Non-pigmented ciliary epithelial cell (primary cell): ENCODE data around the gene TMEM116.

Experiments
- DNase-seq: peaks from one replicate; pipeline ENCODE4 v3.0.0-alpha.2; 2010; ENCODE audit warnings: low read depth

The TMEM116 gene

DNA sequence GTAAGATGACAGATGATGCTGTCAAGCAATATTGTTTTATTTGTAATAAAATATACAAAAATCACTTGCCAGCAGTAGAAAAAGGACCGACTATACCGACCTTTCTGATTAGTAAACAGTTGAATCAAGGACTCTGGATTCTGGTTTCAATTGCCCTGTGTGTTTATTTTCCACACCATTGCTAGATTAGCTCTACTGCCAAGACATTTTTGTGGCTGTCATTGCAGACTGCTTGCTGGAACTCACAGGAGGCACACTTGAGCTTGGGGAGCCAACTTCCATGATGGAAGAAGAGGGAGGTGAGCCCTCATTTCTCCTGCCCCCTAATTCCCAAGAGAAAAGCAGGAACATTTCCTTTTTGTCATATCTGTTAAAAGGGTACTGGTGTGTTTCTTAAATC lies 119.7 kb downstream of the TMEM116 start:
- no peak for DNase-seq

DNA sequence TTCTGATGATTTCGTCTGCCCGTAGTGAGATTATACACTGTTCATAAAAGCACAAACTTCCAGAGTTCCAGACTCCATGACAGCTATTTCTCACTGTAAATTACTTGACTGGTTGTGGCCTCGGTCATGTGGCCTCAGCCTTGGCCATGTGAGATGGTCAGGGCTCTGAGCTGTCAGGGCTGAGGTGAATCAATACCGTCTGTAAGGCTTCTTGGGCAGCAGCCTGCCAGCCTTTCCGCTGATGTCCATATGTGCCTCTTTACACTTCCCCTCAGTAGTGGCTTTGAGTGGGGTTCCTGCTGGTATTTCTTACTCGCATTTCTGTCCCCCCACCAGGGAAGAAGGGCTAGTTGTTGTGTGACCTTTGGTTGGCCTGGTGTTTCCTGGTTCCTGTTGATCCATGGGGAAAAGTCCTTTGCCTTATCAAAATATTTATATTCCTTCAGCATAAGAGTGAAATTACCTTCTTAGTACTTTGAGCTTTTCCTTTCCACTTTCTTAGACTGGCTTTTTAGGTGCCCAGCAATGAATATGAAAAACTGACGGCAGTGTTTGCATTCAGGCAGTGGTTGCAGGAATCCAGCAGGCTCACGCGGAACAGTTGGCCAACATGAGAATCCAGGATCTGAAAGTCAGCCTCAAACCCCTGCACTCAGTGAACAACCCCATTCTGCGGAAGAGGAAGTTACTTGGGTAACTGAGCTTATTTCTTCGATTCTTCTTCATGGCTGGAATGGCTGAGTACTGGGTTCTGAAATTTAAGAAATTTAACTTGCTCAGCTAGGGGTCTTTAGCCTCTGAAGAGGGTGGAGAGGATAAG lies 124.8 kb downstream of the TMEM116 start:
- DNase-seq = no peak

DNA sequence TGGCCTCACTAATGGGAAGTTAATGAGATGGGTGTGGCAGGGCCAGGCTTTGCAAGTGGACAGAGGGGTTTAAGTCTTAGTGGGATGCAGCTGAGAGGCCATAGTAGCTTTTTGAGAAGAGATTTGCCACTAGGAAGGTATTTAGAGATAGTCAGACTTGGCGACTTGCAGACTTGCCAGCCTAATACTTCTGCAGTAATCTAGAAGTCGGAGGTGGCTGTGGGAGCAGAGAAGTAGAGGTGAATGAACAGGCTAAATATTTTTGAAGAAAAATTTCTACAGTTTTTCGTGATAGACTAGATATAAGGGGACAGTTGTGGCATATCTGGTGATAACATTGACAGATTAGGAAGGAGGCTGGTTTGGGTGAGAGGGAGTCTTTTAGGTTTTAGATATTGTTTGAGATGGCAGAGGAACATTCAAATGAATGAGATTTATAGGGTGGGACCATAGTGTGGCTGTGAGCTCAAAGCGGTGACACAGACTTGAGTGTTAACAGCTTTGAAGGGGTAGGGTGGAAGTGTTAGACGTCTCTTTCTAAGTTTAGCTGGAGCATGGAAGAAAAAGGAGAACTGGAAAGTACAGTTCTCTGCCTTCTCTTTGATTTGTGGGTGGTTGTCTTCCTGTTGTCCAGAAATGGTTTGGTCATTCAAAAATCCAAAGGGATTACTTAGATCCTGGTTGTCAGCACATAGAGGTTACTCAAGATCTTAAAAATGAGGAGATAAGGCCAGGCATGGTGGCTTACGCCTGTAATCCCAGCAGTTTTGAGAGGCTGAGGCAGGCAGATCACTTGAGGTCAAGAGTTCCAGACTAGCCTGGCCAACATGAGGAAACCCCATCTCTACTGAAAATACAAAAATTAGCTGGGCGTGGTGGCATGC lies 126.1 kb downstream of the TMEM116 start:
- no peak for DNase-seq

DNA sequence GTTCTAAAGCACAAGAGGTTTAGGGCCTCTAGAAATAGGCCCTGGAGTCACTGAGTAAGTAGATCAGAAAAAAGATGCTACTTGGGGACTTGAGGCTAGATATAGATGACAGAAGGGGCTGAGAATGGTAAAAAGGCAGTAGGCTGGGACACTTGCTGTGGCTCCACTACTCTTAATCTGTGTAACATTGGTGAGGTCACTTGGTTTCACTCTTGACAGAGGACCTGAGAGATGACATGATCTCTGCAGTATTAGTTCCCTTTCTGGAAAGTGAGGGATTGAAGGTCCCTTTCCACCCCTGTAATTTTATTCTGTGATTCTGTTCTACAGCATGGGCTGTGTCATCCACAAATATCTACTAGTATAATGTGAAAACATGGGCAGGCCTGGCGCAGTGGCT lies 131.2 kb downstream of the TMEM116 start:
- no peak for DNase-seq
